Thoracic aorta (tissue), 2 donors: ENCODE data around the gene RUBCNL. TPM values are rescaled to one million over a fixed set of nuclear protein-coding genes. Genes with fewer than 3 reads are reported as not detected.

ENCODE experiments used
- ATAC-seq: fragments of 150-250 bp; one replicate; pipeline ENCODE4 v1.8.0; 2017; ENCODE audit warnings: low read depth; ENCODE audit not compliant: insufficient number of reproducible peaks, low FRiP score
- DNase-seq: peaks from one replicate; pipeline ENCODE4 v3.0.0-alpha.2; 2020; ENCODE audit warnings: low spot score
- H3K27ac ChIP-seq, 2 donors: fragments of 200-600 bp; sonication (generic); 1 replicate in 1 of 2; 2 replicates in 1 of 2; pipeline ENCODE4 v1.5.1; 2016; ENCODE audit warnings: mild to moderate bottlenecking in 2 of 2, moderate library complexity in 2 of 2
- H3K27me3 ChIP-seq: fragments of 200-600 bp; sonication (generic); replicated peaks from 2 replicates; pipeline ENCODE4 v1.6.0; 2016; ENCODE audit warnings: mild to moderate bottlenecking; ENCODE audit not compliant: insufficient read depth
- H3K36me3 ChIP-seq: fragments of 200-600 bp; sonication (generic); one replicate; pipeline ENCODE4 v1.5.1; 2016
- H3K4me1 ChIP-seq, 2 donors: fragments of 200-600 bp; sonication (generic); 1 replicate in 1 of 2; 2 replicates in 1 of 2; pipeline versions ENCODE4 v1.5.1 to v1.6.0; 2016; ENCODE audit warnings: low read depth in 2 of 2, mild to moderate bottlenecking in 1 of 2; ENCODE audit not compliant: control insufficient read depth in 1 of 2
- H3K4me3 ChIP-seq: fragments of 200-600 bp; sonication (generic); 2 replicates; pipeline ENCODE4 v1.5.1; 2016; ENCODE audit warnings: mild to moderate bottlenecking
- H3K9me3 ChIP-seq: fragments of 200-600 bp; sonication (generic); 2 replicates; pipeline ENCODE4 v1.5.1; 2016
- total RNA-seq, 2 donors: library from RNA; depleted of rRNA; stranded (reverse); fragments of >200 nt; gene quantifications; one replicate each; pipeline versions ENCODE4 v1.1.0 to v1.2.3, GENCODE V29; 2016
- TF ChIP-seq, protein P1 (sequence below): fragments of 200-600 bp; sonication (generic); IDR thresholded peaks from one replicate; pipeline ENCODE4 v1.5.1; 2019; ENCODE audit warnings: antibody characterized with exemption

RUBCNL gene
- total RNA-seq, 2 donors from 2014 or later, result 7.3 to 14.0 TPM

DNA sequence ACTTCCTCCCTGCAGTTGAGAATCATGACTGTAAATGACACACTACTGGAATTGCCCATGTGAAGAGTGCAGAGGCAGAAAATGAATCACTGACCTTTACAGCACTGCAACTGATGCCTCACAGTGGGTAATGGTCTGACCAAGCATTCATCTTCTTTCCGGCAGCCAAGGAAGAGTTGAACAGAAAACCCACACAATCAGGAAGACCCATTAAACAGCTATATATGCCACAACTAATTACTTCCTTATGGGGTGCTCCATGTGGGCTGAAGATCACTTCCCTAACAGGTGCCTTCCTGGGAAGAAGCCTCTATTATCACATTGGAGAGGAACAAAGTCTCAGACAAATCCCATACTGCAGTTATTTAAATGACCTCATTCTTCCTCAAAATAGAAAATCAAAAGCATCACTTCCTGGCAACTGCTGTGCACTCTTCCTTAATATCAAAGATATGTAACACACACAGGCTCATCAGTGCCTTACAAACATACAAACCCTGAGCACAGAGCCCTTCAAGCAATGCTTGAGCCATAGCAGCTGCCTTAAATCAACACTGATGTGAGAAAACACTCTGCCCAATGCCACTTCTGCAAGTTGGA, 45.8 kb downstream of the RUBCNL start:
- Histone ChIP-seq H3K4me3 (no peak overlapping the region), H3K27me3 (no peaks in the 10 kb centered on the region), H3K9me3 (no peaks in the 10 kb centered on the region), H3K36me3 (no peaks in the 10 kb centered on the region), H3K27ac (no peak overlapping the region), H3K4me1 (peaks cover 3 to 4% of the 10 kb centered on the region in 2 donors)
- no peak for ATAC-seq
- DNase-seq, result no peak
- TF ChIP-seq, protein P1, sequence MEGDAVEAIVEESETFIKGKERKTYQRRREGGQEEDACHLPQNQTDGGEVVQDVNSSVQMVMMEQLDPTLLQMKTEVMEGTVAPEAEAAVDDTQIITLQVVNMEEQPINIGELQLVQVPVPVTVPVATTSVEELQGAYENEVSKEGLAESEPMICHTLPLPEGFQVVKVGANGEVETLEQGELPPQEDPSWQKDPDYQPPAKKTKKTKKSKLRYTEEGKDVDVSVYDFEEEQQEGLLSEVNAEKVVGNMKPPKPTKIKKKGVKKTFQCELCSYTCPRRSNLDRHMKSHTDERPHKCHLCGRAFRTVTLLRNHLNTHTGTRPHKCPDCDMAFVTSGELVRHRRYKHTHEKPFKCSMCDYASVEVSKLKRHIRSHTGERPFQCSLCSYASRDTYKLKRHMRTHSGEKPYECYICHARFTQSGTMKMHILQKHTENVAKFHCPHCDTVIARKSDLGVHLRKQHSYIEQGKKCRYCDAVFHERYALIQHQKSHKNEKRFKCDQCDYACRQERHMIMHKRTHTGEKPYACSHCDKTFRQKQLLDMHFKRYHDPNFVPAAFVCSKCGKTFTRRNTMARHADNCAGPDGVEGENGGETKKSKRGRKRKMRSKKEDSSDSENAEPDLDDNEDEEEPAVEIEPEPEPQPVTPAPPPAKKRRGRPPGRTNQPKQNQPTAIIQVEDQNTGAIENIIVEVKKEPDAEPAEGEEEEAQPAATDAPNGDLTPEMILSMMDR, result no peak

DNA sequence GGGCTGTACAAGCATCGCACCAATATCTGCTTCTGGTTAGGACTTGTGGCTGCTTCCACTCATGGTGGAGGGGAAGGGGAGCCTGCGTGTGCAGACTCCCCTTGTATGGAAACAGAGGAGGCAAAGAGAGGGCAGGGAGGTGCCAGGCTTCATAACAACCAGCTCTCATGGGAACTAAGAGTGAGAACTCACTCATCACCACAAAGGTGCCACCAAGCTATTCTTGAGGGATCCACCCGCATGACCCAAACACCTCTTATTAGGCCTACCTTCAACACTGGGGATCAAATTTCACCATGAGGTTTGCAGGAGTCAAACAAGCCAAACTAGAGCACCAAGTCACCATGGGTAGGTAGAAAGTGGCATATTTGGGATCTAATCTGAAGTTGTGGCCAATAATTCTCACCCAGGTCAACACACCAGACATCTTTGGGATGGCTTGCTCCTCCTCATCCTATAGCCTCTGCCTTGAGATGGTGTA, 46.4 kb downstream of the RUBCNL start:
- TF ChIP-seq, protein P1, result no peak
- Histone ChIP-seq H3K27me3 (no peaks in the 10 kb centered on the region), H3K4me1 (peaks cover 2 to 3% of the 10 kb centered on the region in 2 donors), H3K9me3 (no peaks in the 10 kb centered on the region), H3K36me3 (no peaks in the 10 kb centered on the region), H3K27ac (no peak overlapping the region), H3K4me3 (no peak overlapping the region)
- ATAC-seq, result no peak
- no peak for DNase-seq

DNA sequence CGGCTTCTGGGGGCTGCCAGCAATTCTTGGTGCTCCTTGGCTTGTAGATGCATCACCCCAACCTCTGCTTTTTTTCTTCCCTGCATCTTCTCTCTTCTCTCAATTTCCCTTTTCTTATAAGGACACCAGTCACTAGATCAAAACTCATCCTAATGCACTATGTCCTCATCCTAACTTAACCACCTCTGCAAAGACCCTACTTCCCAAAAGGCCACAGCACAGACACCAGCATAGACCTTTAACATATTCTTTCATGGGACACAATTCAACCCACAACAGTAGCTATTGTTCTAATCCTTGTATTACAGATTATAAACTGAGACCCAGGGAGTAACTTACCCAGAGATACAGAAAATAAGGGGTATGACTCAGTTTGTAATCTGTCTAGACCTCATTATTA, 47.0 kb downstream of the RUBCNL start:
- H3K4me3 ChIP-seq, result no peak overlapping the region
- ATAC-seq, result no peak
- no peaks in the 10 kb centered on the region for H3K36me3 ChIP-seq
- H3K27ac ChIP-seq, result no peak overlapping the region
- peaks cover 0 to 3% of the 10 kb centered on the region in 2 donors for H3K4me1 ChIP-seq
- no peaks in the 10 kb centered on the region for H3K27me3 ChIP-seq
- TF ChIP-seq, protein P1, result no peak
- no peak for DNase-seq
- no peaks in the 10 kb centered on the region for H3K9me3 ChIP-seq

DNA sequence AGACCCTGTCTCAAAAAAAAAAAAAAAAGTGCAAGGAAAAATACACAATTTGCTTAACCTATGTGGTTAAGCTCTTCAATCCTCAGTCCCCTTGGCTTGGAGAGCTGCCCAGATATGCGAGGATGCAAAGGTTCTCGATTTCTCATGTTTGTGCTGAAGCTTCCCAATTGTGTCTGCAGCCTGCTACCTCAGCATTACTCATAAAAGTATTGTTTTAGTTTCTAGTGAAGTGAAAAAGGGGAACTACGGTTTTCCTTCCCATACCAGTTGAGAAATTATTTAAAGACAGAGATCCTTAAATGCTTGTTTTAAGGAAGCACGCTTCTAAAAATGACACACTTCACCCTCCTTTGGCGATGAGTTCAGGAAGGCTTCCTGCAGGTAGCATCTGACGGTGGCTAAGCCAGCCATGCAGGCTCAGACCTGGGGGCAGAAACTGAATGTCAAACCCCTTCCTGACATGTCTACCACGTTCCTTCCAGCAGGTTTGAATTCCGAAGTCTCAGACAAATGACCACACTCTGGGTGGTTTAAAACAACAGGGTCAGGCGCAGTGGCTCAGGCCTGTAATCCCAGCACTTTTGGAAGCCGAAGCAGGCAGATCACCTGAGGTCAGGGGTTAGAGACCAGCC, 47.9 kb downstream of the RUBCNL start:
- DNase-seq (no peak), ATAC-seq (no peak)
- TF ChIP-seq, protein P1, result no peak
- H3K9me3 ChIP-seq, result no peaks in the 10 kb centered on the region
- H3K4me1 ChIP-seq, result peaks cover 0 to 3% of the 10 kb centered on the region in 2 donors
- no peak overlapping the region for H3K27ac ChIP-seq
- H3K4me3 ChIP-seq, result no peak overlapping the region
- H3K36me3 ChIP-seq, result no peaks in the 10 kb centered on the region
- no peaks in the 10 kb centered on the region for H3K27me3 ChIP-seq

DNA sequence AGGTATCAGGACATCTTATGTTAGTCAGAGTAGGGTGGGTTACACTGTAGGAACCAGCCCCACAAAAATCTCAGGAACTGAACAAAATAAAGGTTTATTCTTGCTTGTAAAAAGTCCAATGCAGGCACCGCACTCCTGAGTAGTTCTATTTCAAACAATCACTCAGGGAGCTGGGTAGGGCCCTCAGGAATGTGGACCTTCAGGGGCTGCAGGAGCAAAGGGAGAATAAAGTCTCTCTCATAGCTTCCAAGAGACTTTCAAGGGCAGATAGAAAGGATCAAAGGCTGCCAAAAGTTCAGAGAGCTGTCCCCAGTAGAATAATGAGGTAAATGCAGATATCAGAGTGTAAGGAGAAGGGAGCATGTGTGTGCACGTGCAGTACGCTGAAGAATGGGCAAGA, 49.4 kb downstream of the RUBCNL start:
- no peaks in the 10 kb centered on the region for H3K27me3 ChIP-seq
- TF ChIP-seq, protein P1, result no peak
- H3K27ac ChIP-seq, result no peak overlapping the region
- no peak overlapping the region for H3K4me3 ChIP-seq
- DNase-seq, result no peak
- H3K9me3 ChIP-seq, result no peaks in the 10 kb centered on the region
- ATAC-seq, result no peak
- H3K4me1 ChIP-seq, result peaks cover 0 to 3% of the 10 kb centered on the region in 2 donors
- H3K36me3 ChIP-seq, result no peaks in the 10 kb centered on the region
